Measurements from ENCODE around the gene PDK4. TPM values are rescaled to one million over a fixed set of nuclear protein-coding genes. Genes with fewer than 3 reads are reported as not detected.

PDK4 gene
- total RNA-seq, 6 experiments from 2014 or later: 7.9 to 109 (median 79.0) TPM

- ATAC-seq: no peak
- no peak for TF ChIP-seq CTCF (IDR thresholded peaks at IDR 0.05)
- TF ChIP-seq POLR2A (IDR thresholded peaks at IDR 0.05): no peak
- Histone ChIP-seq H3K27me3 (no peaks in the 10 kb centered on the region), H3K9me3 (no peaks in the 10 kb centered on the region), H3K27ac (no peak overlapping the region), H3K4me1 (no peaks in the 10 kb centered on the region), H3K36me3 (no peaks in the 10 kb centered on the region), H3K4me3 (no peak overlapping the region)
- DNase-seq: no peak
- intact Hi-C loops (cut with DNase I): no loop called here
- WGBS (ENCODE audit: insufficient coverage, low coverage, low lambda C conversion rate, missing lambda C conversion rate): 57% methylated on average over 1 of the region's 1 CpG
These were observed 23.6 kb upstream of the PDK4 start for GRCh38 chr7:95619921-95620320.

- ATAC-seq: no peak
- WGBS (ENCODE audit: insufficient coverage, low coverage, low lambda C conversion rate, missing lambda C conversion rate): 68% methylated on average over 2 of the region's 2 CpGs
- no peak overlapping the region for H3K4me3 ChIP-seq
These were observed 23.2 kb upstream of the PDK4 start for GRCh38 chr7:95619517-95619916.

GRCh38 chr7:95614442-95614940 is 18.2 kb upstream of the PDK4 start:
- no peak for DNase-seq
- ATAC-seq: no peak
- Histone ChIP-seq H3K4me1 (peaks cover 0 to 7% (median 4%) of the 10 kb centered on the region in 4 donors), H3K27ac (no peak overlapping the region), H3K4me3 (no peak overlapping the region), H3K36me3 (no peaks in the 10 kb centered on the region), H3K27me3 (no peaks in the 10 kb centered on the region), H3K9me3 (no peaks in the 10 kb centered on the region)
- intact Hi-C loops (cut with DNase I): no loop called here
- 86% methylated on average over 1 of the region's 1 CpG for WGBS (ENCODE audit: insufficient coverage, low coverage, low lambda C conversion rate, missing lambda C conversion rate)
- TF ChIP-seq CTCF (IDR thresholded peaks at IDR 0.05): no peak
- TF ChIP-seq POLR2A (IDR thresholded peaks at IDR 0.05): no peak

More at GRCh38 chr7:95619517-95619916, 23.2 kb upstream of the PDK4 start:
- intact Hi-C loops (cut with DNase I): no loop called here
- no peaks in the 10 kb centered on the region for H3K27me3 ChIP-seq
- no peak for DNase-seq
- no peaks in the 10 kb centered on the region for H3K4me1 ChIP-seq
- H3K36me3 ChIP-seq: no peaks in the 10 kb centered on the region
- H3K9me3 ChIP-seq: no peaks in the 10 kb centered on the region
- no peak overlapping the region for H3K27ac ChIP-seq
- TF ChIP-seq CTCF (IDR thresholded peaks at IDR 0.05) (no peak), POLR2A (IDR thresholded peaks at IDR 0.05) (no peak)

GRCh38 chr7:95611224-95611623 is 14.9 kb upstream of the PDK4 start:
- DNase-seq (no peak), ATAC-seq (no peak)
- H3K9me3 ChIP-seq: no peaks in the 10 kb centered on the region
- no peak for TF ChIP-seq CTCF (IDR thresholded peaks at IDR 0.05)
- no peak for TF ChIP-seq POLR2A (IDR thresholded peaks at IDR 0.05)
- no peak overlapping the region for H3K4me3 ChIP-seq
- H3K4me1 ChIP-seq: peaks cover 2 to 28% (median 14%) of the 10 kb centered on the region in 4 donors
- H3K27ac ChIP-seq: no peak overlapping the region
- WGBS (ENCODE audit: insufficient coverage, low coverage, low lambda C conversion rate, missing lambda C conversion rate): 59% methylated on average over 2 of the region's 2 CpGs
- no peaks in the 10 kb centered on the region for H3K27me3 ChIP-seq
- intact Hi-C loops (cut with DNase I): no loop called here
- no peaks in the 10 kb centered on the region for H3K36me3 ChIP-seq
